PC-9 (cell line): Measurements from ENCODE around the gene PEA15. TPM values are rescaled to one million over a fixed set of nuclear protein-coding genes. Genes with fewer than 3 reads are reported as not detected.
A peak's percentile ranks its signal among the peaks of the same experiment; 100 is the strongest.

Source experiments
- BruUV-seq: library from RNA; stranded (reverse); fragments of 400-500 nt; replicated peaks from 2 replicates; lab custom pipeline; 2021; lab: Mats Ljungman, UMichigan
- CTCF ChIA-PET: fragments of 300-600 bp; sonication (Branson Sonifier 250); formaldehyde crosslinking; loops from one replicate; lab custom pipeline; 2022; ENCODE audit warnings: antibody characterized with exemption; lab: Charles Lee
- POLR2A ChIA-PET: fragments of 300-600 bp; sonication (Branson Sonifier 250); formaldehyde crosslinking; loops from one replicate; lab custom pipeline; 2022; ENCODE audit warnings: antibody characterized with exemption; ENCODE audit not compliant: unreplicated experiment; lab: Charles Lee
- DNase-seq, 2 experiments: peaks; one replicate each; pipeline versions ENCODE4 v3.0.0 to v3.0.0-alpha.2; 2015 to 2022; ENCODE audit warnings: mixed read lengths in 1 of 2
- H2AFZ ChIP-seq: fragments of 200-600 bp; sonication (generic); 2 replicates; pipeline ENCODE4 v1.8.1; 2017; ENCODE audit warnings: antibody characterized with exemption
- H3F3A ChIP-seq: fragments of 200-600 bp; sonication (generic); 2 replicates; pipeline ENCODE4 v1.8.1; 2017; ENCODE audit warnings: antibody characterized with exemption, mild to moderate bottlenecking, low read depth; ENCODE audit not compliant: insufficient read depth
- H3K27ac ChIP-seq: fragments of 200-600 bp; sonication (generic); 2 replicates; pipeline ENCODE4 v1.6.1; 2016; ENCODE audit warnings: mixed run types
- H3K27me3 ChIP-seq: fragments of 200-600 bp; sonication (generic); 2 replicates; pipeline ENCODE4 v1.6.1; 2016; ENCODE audit warnings: low read depth, mixed run types; ENCODE audit not compliant: insufficient read depth
- H3K36me3 ChIP-seq: fragments of 200-600 bp; sonication (generic); 2 replicates; pipeline ENCODE4 v1.6.1; 2016; ENCODE audit warnings: low read depth, mixed run types
- H3K4me1 ChIP-seq: fragments of 200-600 bp; sonication (generic); replicated peaks from 2 replicates; pipeline ENCODE4 v1.6.1; 2016; ENCODE audit warnings: mixed run types; ENCODE audit not compliant: insufficient read depth
- H3K4me2 ChIP-seq: fragments of 200-600 bp; sonication (generic); 2 replicates; pipeline ENCODE4 v1.6.1; 2017; ENCODE audit warnings: mixed run types
- H3K4me3 ChIP-seq: fragments of 200-600 bp; sonication (generic); 2 replicates; pipeline ENCODE4 v1.6.1; 2016; ENCODE audit warnings: mixed run types
- H3K79me2 ChIP-seq: fragments of 200-600 bp; sonication (generic); 2 replicates; pipeline ENCODE4 v1.6.1; 2017; ENCODE audit warnings: low read depth, mixed run types
- H3K9me2 ChIP-seq: fragments of 200-600 bp; sonication (generic); 2 replicates; pipeline ENCODE4 v1.8.1; 2017; ENCODE audit warnings: mild to moderate bottlenecking; ENCODE audit not compliant: insufficient read depth
- H3K9me3 ChIP-seq: fragments of 200-600 bp; sonication (generic); 2 replicates; pipeline ENCODE4 v1.8.1; 2016; ENCODE audit warnings: low read depth; ENCODE audit not compliant: insufficient read depth
- H4K20me1 ChIP-seq: fragments of 200-600 bp; sonication (generic); 2 replicates; pipeline ENCODE4 v1.8.1; 2017; ENCODE audit not compliant: insufficient read depth
- CTCF ChIP-seq: fragments of 200-600 bp; sonication (generic); conservative IDR thresholded peaks from 2 replicates; pipeline ENCODE4 v1.6.1; 2017; ENCODE audit warnings: mixed run types, antibody characterized with exemption, mild to moderate bottlenecking, moderate library complexity
- EZH2 ChIP-seq: fragments of 200-600 bp; sonication (generic); IDR thresholded peaks from 2 replicates; pipeline ENCODE4 v1.8.0; 2017; ENCODE audit warnings: antibody characterized with exemption, low read depth
- intact Hi-C: fragments of 100-400 bp; cut with micrococcal nuclease; formaldehyde crosslinking; loops from one replicate; pipeline ENCODE4 v1.10.0; 2022; ENCODE audit not compliant: unreplicated experiment
- total RNA-seq: library from RNA; stranded (reverse); gene quantifications from 2 replicates; pipeline ENCODE4 v1.2.3, GENCODE V29; 2021

PEA15 gene
- total RNA-seq, 1 experiment from 2014 or later, result 139 TPM

GRCh38 chr1:160217481-160218051 lies 12.4 kb downstream of the PEA15 start:
- Histone ChIP-seq H3K27me3 (no peaks in the 10 kb centered on the region), H2AFZ (no peak overlapping the region), H3K9me2 (0 out of 2 replicates have a peak, but pooled peaks cover 5% of the 10 kb centered on the region), H3K79me2 (no peaks in the 10 kb centered on the region), H3F3A (peaks cover 54% of the 10 kb centered on the region; the same call in 1 of the 2 replicates), H3K4me1 (0 out of 2 replicates have a peak, but pooled peaks cover 4% of the 10 kb centered on the region), H3K27ac (no peak overlapping the region), H4K20me1 (no peaks in the 10 kb centered on the region; the same call in none of the 2 replicates), H3K36me3 (peaks cover 29% of the 10 kb centered on the region; the same call in 1 of the 2 replicates), H3K4me3 (no peak overlapping the region), H3K4me2 (no peak overlapping the region), H3K9me3 (no peaks in the 10 kb centered on the region)
- CTCF ChIA-PET, result interaction anchor here (3.2 kb wide), 1 partner anchor 25 kb away, joined by 51 read pairs; no protein-coding TSS in a partner anchor
- BruUV-seq, result no TSS peak
- TF ChIP-seq EZH2 (no peak), CTCF (no peak)
- intact Hi-C loops, result loop anchor here (5.0 kb wide), 1 partner anchor 70 kb away; the partner anchor contains the start of gene PEX19
- peak in 1 of 2 experiments; percentile 20 for DNase-seq
- POLR2A ChIA-PET, result no interaction called here

- H4K20me1 ChIP-seq, result no peaks in the 10 kb centered on the region; the same call in 1 of the 2 replicates
- TF ChIP-seq EZH2 (no peak), CTCF (peak; percentile 65)
- POLR2A ChIA-PET, result interaction anchor here (0.6 to 0.7 kb wide), 2 partner anchors 53 to 303 kb away, joined by 3 to 6 read pairs; no protein-coding TSS in a partner anchor
- peak in 1 of 2 experiments; percentile 39 for DNase-seq
- no TSS peak for BruUV-seq
- H2AFZ ChIP-seq, result no peak overlapping the region
- no peaks in the 10 kb centered on the region for H3K9me3 ChIP-seq
- no peaks in the 10 kb centered on the region for H3K27me3 ChIP-seq
- peaks cover 46% of the 10 kb centered on the region; the same call in 1 of the 2 replicates for H3F3A ChIP-seq
- H3K4me3 ChIP-seq, result no peak overlapping the region
- no peaks in the 10 kb centered on the region for H3K79me2 ChIP-seq
- H3K4me1 ChIP-seq, result 0 out of 2 replicates have a peak, but pooled peaks cover 4% of the 10 kb centered on the region
- H3K27ac ChIP-seq, result no peak overlapping the region
- no peak overlapping the region for H3K4me2 ChIP-seq
- intact Hi-C loops, result loop anchor here (5.0 kb wide), 1 partner anchor 68 kb away; the partner anchor contains the start of gene PEX19
- CTCF ChIA-PET, result interaction anchor here (0.6 to 3.2 kb wide), 13 partner anchors 9 to 157 kb away, joined by 3 to 51 read pairs (median 5); partner anchors contain the start of gene KCNJ9
- peaks cover 28% of the 10 kb centered on the region for H3K36me3 ChIP-seq
- H3K9me2 ChIP-seq, result 0 out of 2 replicates have a peak, but pooled peaks cover 5% of the 10 kb centered on the region
Observed at GRCh38 chr1:160219062-160219929, 14.1 kb downstream of the PEA15 start.

GRCh38 chr1:160220301-160220700 lies 15.1 kb downstream of the PEA15 start:
- H3K27ac ChIP-seq, result no peak overlapping the region
- H4K20me1 ChIP-seq, result no peaks in the 10 kb centered on the region
- intact Hi-C loops, result loop anchor here (1.0 to 2.0 kb wide), 2 partner anchors 28 to 119 kb away; no protein-coding TSS in a partner anchor

More at GRCh38 chr1:160220301-160220700, 15.1 kb downstream of the PEA15 start:
- Histone ChIP-seq H3K9me3 (no peaks in the 10 kb centered on the region), H3K79me2 (no peaks in the 10 kb centered on the region), H3F3A (peaks cover 37% of the 10 kb centered on the region; the same call in 1 of the 2 replicates), H2AFZ (no peak overlapping the region), H3K4me2 (no peak overlapping the region), H3K36me3 (peaks cover 34% of the 10 kb centered on the region; the same call in 1 of the 2 replicates), H3K9me2 (0 out of 2 replicates have a peak, but pooled peaks cover 5% of the 10 kb centered on the region), H3K4me1 (no peaks in the 10 kb centered on the region), H3K4me3 (no peak overlapping the region), H3K27me3 (no peaks in the 10 kb centered on the region)
- CTCF ChIA-PET, result interaction anchor here (0.7 to 3.2 kb wide), 9 partner anchors 28 to 156 kb away, joined by 3 to 51 read pairs (median 7); partner anchors contain the start of gene KCNJ9
- POLR2A ChIA-PET, result interaction anchor here (0.7 kb wide), 1 partner anchor 52 kb away, joined by 3 read pairs; no protein-coding TSS in a partner anchor
- DNase-seq, result no peak
- TF ChIP-seq EZH2 (no peak), CTCF (no peak)
- no TSS peak for BruUV-seq
